H1 (cell line): ENCODE data around the gene CD300H. TPM values are rescaled to one million over a fixed set of nuclear protein-coding genes. Genes with fewer than 3 reads are reported as not detected.

ENCODE experiments used
- CTCF ChIA-PET: fragments of 300-600 bp; sonication (Branson Sonifier 250); formaldehyde crosslinking; loops from one replicate; lab custom pipeline; 2021; ENCODE audit not compliant: partially characterized antibody; lab: Charles Lee
- POLR2A ChIA-PET: fragments of 300-600 bp; sonication (Branson Sonifier 250); formaldehyde crosslinking; loops from one replicate; lab custom pipeline; 2021; ENCODE audit warnings: inconsistent platforms; ENCODE audit not compliant: partially characterized antibody; lab: Charles Lee
- DNase-seq, 2 experiments: peaks; one replicate each; pipeline versions ENCODE4 v3.0.0 to v3.0.0-alpha.2; 2010 to 2022; ENCODE audit warnings: low spot score in 2 of 2, low read depth in 1 of 2, mixed read lengths in 1 of 2
- FAIRE-seq: peaks from 2 replicates; lab custom pipeline; 2011; peaks lifted over from hg19 to GRCh38; lab: Jason Lieb, UNC
- H2AFZ ChIP-seq: 2 replicates; pipeline ENCODE4 v1.8.1; 2012; ENCODE audit warnings: low read length, inconsistent platforms
- H2AK5ac ChIP-seq: 2 replicates; pipeline ENCODE4 v1.6.1; 2013; ENCODE audit warnings: low read depth, low read length
- H2BK120ac ChIP-seq: replicated peaks from 2 replicates; pipeline ENCODE3; 2013; ENCODE audit warnings: low read depth, low read length, inconsistent platforms
- H2BK12ac ChIP-seq: 2 replicates; pipeline ENCODE4 v1.6.1; 2013; ENCODE audit warnings: low read depth, low read length
- H2BK15ac ChIP-seq: 2 replicates; pipeline ENCODE4 v1.6.1; 2013; ENCODE audit warnings: low read length
- H2BK20ac ChIP-seq: 2 replicates; pipeline ENCODE4 v1.6.1; 2013; ENCODE audit warnings: low read length
- H2BK5ac ChIP-seq: 2 replicates; pipeline ENCODE4 v1.6.1; 2013; ENCODE audit warnings: low read depth, low read length
- H3K14ac ChIP-seq: 2 replicates; pipeline ENCODE4 v1.6.1; 2013; ENCODE audit warnings: inconsistent platforms; ENCODE audit not compliant: insufficient read length
- H3K18ac ChIP-seq: 2 replicates; pipeline ENCODE4 v1.6.1; 2013; ENCODE audit warnings: low read length; ENCODE audit errors: extremely low read depth
- H3K23ac ChIP-seq: 2 replicates; pipeline ENCODE4 v1.6.1; 2013; ENCODE audit warnings: inconsistent platforms; ENCODE audit not compliant: insufficient read length
- H3K23me2 ChIP-seq: 2 replicates; pipeline ENCODE4 v1.6.1; 2013; ENCODE audit warnings: low read depth, low read length
- H3K27ac ChIP-seq: 2 replicates; pipeline ENCODE4 v1.6.1; 2011; ENCODE audit warnings: low read depth, low read length, inconsistent platforms
- H3K27me3 ChIP-seq, 4 experiments: replicated peaks in 1 of 4; 1 replicate in 1 of 4; 2 replicates in 3 of 4; pipeline versions ENCODE4 v1.6.1 to v1.8.1; 2011 to 2013; ENCODE audit warnings: low read length in 3 of 4, mild to moderate bottlenecking in 3 of 4, inconsistent platforms in 2 of 4, mixed read lengths in 2 of 4, moderate library complexity in 1 of 4; ENCODE audit not compliant: control insufficient read depth in 3 of 4, insufficient read depth in 3 of 4; ENCODE audit errors: extremely low read depth in 1 of 4
- H3K36me3 ChIP-seq, 4 experiments: 2 replicates each; pipeline versions ENCODE4 v1.6.1 to v1.8.1; 2011 to 2013; ENCODE audit warnings: mild to moderate bottlenecking in 4 of 4, low read length in 3 of 4, moderate library complexity in 2 of 4, control low read depth in 1 of 4, inconsistent platforms in 1 of 4; ENCODE audit not compliant: insufficient read depth in 4 of 4, control insufficient read depth in 2 of 4
- H3K4ac ChIP-seq: replicated peaks from 2 replicates; pipeline ENCODE3; 2013; ENCODE audit warnings: low read length, low read depth, mixed read lengths, inconsistent platforms; ENCODE audit not compliant: insufficient read length
- H3K4me1 ChIP-seq, 4 experiments: replicated peaks in 1 of 4; 1 replicate in 1 of 4; 2 replicates in 3 of 4; pipeline versions ENCODE4 v1.6.1 to v1.8.1; 2011 to 2013; ENCODE audit warnings: low read length in 3 of 4, inconsistent platforms in 2 of 4, mixed read lengths in 1 of 4; ENCODE audit not compliant: insufficient read depth in 4 of 4, control insufficient read depth in 3 of 4
- H3K4me2 ChIP-seq, 2 experiments: 2 replicates each; pipeline versions ENCODE4 v1.6.1 to v1.8.1; 2011 to 2013; ENCODE audit warnings: low read depth in 2 of 2, low read length in 2 of 2, control low read depth in 1 of 2, inconsistent platforms in 1 of 2, mild to moderate bottlenecking in 1 of 2; ENCODE audit not compliant: insufficient read depth in 1 of 2
- H3K4me3 ChIP-seq, 4 experiments: fragments of 200-600, 300-600 bp in 1 of 4; sonication (generic), shearing (Covaris generic), sonication (Bioruptor Twin) in 1 of 4; 2 replicates each; pipeline versions ENCODE4 v1.5.1 to v1.8.1; 2011 to 2016; ENCODE audit warnings: low read length in 4 of 4, low read depth in 3 of 4, control low read depth in 2 of 4, inconsistent platforms in 2 of 4, mild to moderate bottlenecking in 2 of 4, mixed read lengths in 1 of 4, moderate library complexity in 1 of 4; ENCODE audit not compliant: insufficient read depth in 2 of 4; ENCODE audit errors: extremely low read depth in 1 of 4
- H3K56ac ChIP-seq: replicated peaks from 2 replicates; pipeline ENCODE3; 2013; ENCODE audit warnings: low read depth, mild to moderate bottlenecking, mixed read lengths, low read length, inconsistent platforms; ENCODE audit not compliant: insufficient read length
- H3K79me1 ChIP-seq: 2 replicates; pipeline ENCODE4 v1.6.1; 2013; ENCODE audit warnings: low read depth, low read length, control low read depth
- H3K79me2 ChIP-seq, 2 experiments: 2 replicates each; pipeline versions ENCODE4 v1.6.1 to v1.8.1; 2012 to 2013; ENCODE audit warnings: low read length in 2 of 2, mild to moderate bottlenecking in 2 of 2, inconsistent platforms in 1 of 2; ENCODE audit not compliant: insufficient read depth in 2 of 2, control insufficient read depth in 1 of 2
- H3K9ac ChIP-seq, 4 experiments: replicated peaks in 1 of 4; 1 replicate in 1 of 4; 2 replicates in 3 of 4; pipeline versions ENCODE4 v1.6.1 to v1.8.1; 2011 to 2013; ENCODE audit warnings: low read depth in 3 of 4, low read length in 3 of 4, control low read depth in 2 of 4, mild to moderate bottlenecking in 2 of 4, moderate library complexity in 2 of 4, inconsistent platforms in 1 of 4; ENCODE audit errors: extremely low read depth in 1 of 4
- H3K9me3 ChIP-seq, 2 experiments: 2 replicates each; pipeline versions ENCODE4 v1.6.1 to v1.8.1; 2012 to 2013; ENCODE audit warnings: mild to moderate bottlenecking in 2 of 2, moderate library complexity in 2 of 2, control low read depth in 1 of 2, inconsistent platforms in 1 of 2, low read depth in 1 of 2, low read length in 1 of 2, mixed read lengths in 1 of 2; ENCODE audit not compliant: insufficient read depth in 2 of 2
- H4K20me1 ChIP-seq, 2 experiments: replicated peaks in 1 of 2; 2 replicates each; pipeline versions ENCODE3 to v1.8.1; 2011 to 2013; ENCODE audit warnings: inconsistent platforms in 2 of 2, low read length in 2 of 2, mild to moderate bottlenecking in 1 of 2; ENCODE audit not compliant: insufficient read depth in 2 of 2, control insufficient read depth in 1 of 2
- H4K5ac ChIP-seq: 2 replicates; pipeline ENCODE4 v1.6.1; 2013; ENCODE audit warnings: low read length, low read depth, mixed read lengths, inconsistent platforms; ENCODE audit not compliant: insufficient read length
- H4K8ac ChIP-seq: 2 replicates; pipeline ENCODE4 v1.8.0; 2013; ENCODE audit warnings: mild to moderate bottlenecking, moderate library complexity, low read length, inconsistent platforms; ENCODE audit not compliant: insufficient read depth; ENCODE audit errors: extremely low read depth
- H4K91ac ChIP-seq: replicated peaks from 2 replicates; pipeline ENCODE3; 2013; ENCODE audit warnings: low read length, mixed read lengths, inconsistent platforms; ENCODE audit not compliant: insufficient read length
- TCF12 ChIP-seq: IDR thresholded peaks from 2 replicates; pipeline ENCODE4 v1.6.1; 2011; ENCODE audit warnings: low read depth, mild to moderate bottlenecking, low read length
- WGBS, 2 experiments: shearing (Covaris generic) in 1 of 2; methylation state at CpG; one replicate each; pipeline versions ENCODE4 v1.1.6 to v1.1.7; 2013 to 2015; ENCODE audit warnings: low lambda C conversion rate in 2 of 2, mixed read lengths in 2 of 2, inconsistent platforms in 1 of 2, low coverage in 1 of 2, missing lambda C conversion rate in 1 of 2; ENCODE audit not compliant: insufficient replicate concordance in 2 of 2, insufficient coverage in 1 of 2, insufficient read length in 1 of 2; ENCODE audit errors: extremely low coverage in 1 of 2, missing lambda C conversion rate in 1 of 2; 5-methylcytosine and 5-hydroxymethylcytosine counted together
- polyA plus RNA-seq, 7 experiments: library from polyadenylated mRNA; depleted of rRNA in 3 of 7; stranded (reverse) in 5 of 7; unstranded in 2 of 7; fragments of >200 nt in 5 of 7; fragments of 200-250 nt in 2 of 7; gene quantifications; 1 replicate in 5 of 7; 2 replicates in 1 of 7; 4 replicates in 1 of 7; pipeline versions ENCODE4 v1.2.1 to v1.2.3, GENCODE V29; 2011 to 2013; ENCODE audit warnings: missing spikeins in 2 of 7, mixed read lengths in 2 of 7
- total RNA-seq: library from RNA; stranded (reverse); fragmentation: NEBNext Ultra II Directional; extraction: Animal tissue kit (Norgen Biotek cat#: 25700); gene quantifications from 2 replicates; pipeline ENCODE4 v1.2.1, GENCODE V29; 2021

Gene CD300H
- total and polyA plus RNA-seq, 2 of the 8 experiments (the other 6 are each of a cell fraction or from before 2014, with no cell fraction given): not detected

DNA sequence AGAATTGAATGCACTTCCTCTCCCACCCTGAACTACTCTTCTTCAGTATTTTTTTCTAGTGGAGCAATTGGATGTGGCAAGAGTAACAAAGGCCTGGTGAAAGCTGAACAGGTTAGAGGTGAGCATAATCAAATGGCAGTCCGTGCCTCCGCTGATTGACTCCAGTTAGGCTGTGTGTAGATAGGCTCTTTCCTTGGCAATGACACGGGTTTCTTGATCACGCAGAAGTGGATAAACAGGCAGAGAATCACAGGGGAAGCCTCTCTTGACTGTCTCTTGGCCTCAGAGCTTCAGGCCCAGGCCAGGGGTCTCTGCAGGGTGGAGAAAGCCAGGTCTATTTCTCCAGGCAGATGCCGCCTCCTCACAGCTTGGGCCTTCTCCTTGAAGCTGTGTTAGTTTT is 40.2 kb downstream of the CD300H start:
- Histone ChIP-seq H3K23ac (no peak overlapping the region), H3K4me2 (no peak overlapping the region), H3K4me3 (no peak overlapping the region), H3K9me3 (peaks cover 10 to 11% of the 10 kb centered on the region in 2 experiments; a peak in 3 of 4 replicates), H2AK5ac (no peak overlapping the region), H2BK20ac (no peak overlapping the region), H3K23me2 (no peaks in the 10 kb centered on the region), H3K79me1 (no peaks in the 10 kb centered on the region), H3K79me2 (no peaks in the 10 kb centered on the region), H3K14ac (no peak overlapping the region), H3K4me1 (peaks cover 0 to 4% (median under 1%) of the 10 kb centered on the region in 4 experiments; a peak in 2 of 7 replicates), H3K36me3 (no peaks in the 10 kb centered on the region), H4K91ac (no peak overlapping the region), H2BK15ac (no peak overlapping the region), H2BK12ac (no peak overlapping the region), H3K27ac (no peak overlapping the region), H4K20me1 (no peaks in the 10 kb centered on the region), H3K56ac (no peak overlapping the region), H2AFZ (no peak overlapping the region), H2BK5ac (no peak overlapping the region), H3K4ac (no peak overlapping the region), H4K8ac (no peak overlapping the region), H3K18ac (no peak overlapping the region), H2BK120ac (no peak overlapping the region), H3K27me3 (peaks cover 0 to 2% (median 0%) of the 10 kb centered on the region in 4 experiments; a peak in 2 of 7 replicates), H4K5ac (no peak overlapping the region), H3K9ac (no peak overlapping the region)
- ChIA-PET CTCF (interaction anchor here (0.7 to 3.6 kb wide), 5 partner anchors 12 to 254 kb away, joined by 3 to 13 read pairs (median 3); partner anchors contain the start of gene GPR142), POLR2A (interaction anchor here (0.6 to 1.0 kb wide), 2 partner anchors 15 to 308 kb away, joined by 3 read pairs; no protein-coding TSS in a partner anchor)
- FAIRE-seq: no peak
- WGBS, 2 experiments: 85% methylated on average over 5 of the region's 5 CpGs; no CpG with 5 or more reads in 1 of the 2 experiments
- no peak for TF ChIP-seq TCF12
- DNase-seq: no peak
